ENCODE data around the gene ZW10. TPM values are rescaled to one million over a fixed set of nuclear protein-coding genes. Genes with fewer than 3 reads are reported as not detected.
A peak's percentile ranks its signal among the peaks of the same experiment; 100 is the strongest.

ZW10 gene
- total RNA-seq, 1 donor: 17.7 TPM

DNA sequence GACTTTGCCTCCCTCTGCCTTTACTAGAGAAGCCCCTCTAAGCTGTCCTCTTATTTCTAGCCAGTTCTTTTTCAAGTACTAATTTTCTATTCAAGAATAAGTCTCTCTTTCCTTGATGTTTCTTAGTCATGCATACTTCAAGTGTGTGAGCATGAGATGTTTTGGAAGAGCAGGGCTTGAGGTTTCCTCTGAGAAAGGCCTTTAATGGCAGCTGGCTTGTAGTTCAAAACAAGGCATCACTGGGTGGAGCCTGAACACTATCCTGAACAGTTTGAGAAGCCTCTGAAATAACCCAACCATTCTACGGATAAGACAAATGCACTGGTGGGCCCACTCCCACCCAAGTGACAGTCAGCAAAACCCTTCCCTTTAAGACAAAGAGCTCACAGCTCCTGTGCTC lies 43.7 kb upstream of the ZW10 start:
- no peak for DNase-seq (ENCODE audit: insufficient read length, low spot score, missing footprints)
- Histone ChIP-seq H3K27me3 (ENCODE audit: insufficient read depth, low read length) (no peaks in the 10 kb centered on the region), H3K4me1 (ENCODE audit: insufficient read depth, low read length) (no peaks in the 10 kb centered on the region), H4K20me1 (ENCODE audit: insufficient read depth, low read length) (no peaks in the 10 kb centered on the region), H3K9me3 (ENCODE audit: low read depth, low read length) (no peaks in the 10 kb centered on the region), H3K4me2 (ENCODE audit: insufficient read depth, low read length) (no peak overlapping the region), H3K27ac (ENCODE audit: low read depth, low read length) (no peak overlapping the region), H3K36me3 (ENCODE audit: insufficient read depth, low read length) (peaks cover 3% of the 10 kb centered on the region), H3K4me3 (ENCODE audit: insufficient read depth, low read length) (no peak overlapping the region), H3K79me2 (ENCODE audit: insufficient read depth, low read length) (no peaks in the 10 kb centered on the region), H2AFZ (ENCODE audit: low read length) (no peak overlapping the region)
- TF ChIP-seq CTCF (IDR thresholded peaks at IDR 0.05; ENCODE audit: extremely low read depth, low read depth, low read length): no peak

GRCh38 chr11:113814181-113814580 lies 40.7 kb upstream of the ZW10 start:
- peaks cover 3% of the 10 kb centered on the region for H3K36me3 ChIP-seq (ENCODE audit: insufficient read depth, low read length)
- H2AFZ ChIP-seq (ENCODE audit: low read length): no peak overlapping the region
- no peak overlapping the region for H3K4me3 ChIP-seq (ENCODE audit: insufficient read depth, low read length)
- H3K27me3 ChIP-seq (ENCODE audit: insufficient read depth, low read length): no peaks in the 10 kb centered on the region
- no peaks in the 10 kb centered on the region for H3K4me1 ChIP-seq (ENCODE audit: insufficient read depth, low read length)
- TF ChIP-seq CTCF (IDR thresholded peaks at IDR 0.05; ENCODE audit: extremely low read depth, low read depth, low read length): no peak
- DNase-seq (ENCODE audit: insufficient read length, low spot score, missing footprints): no peak
- no peaks in the 10 kb centered on the region for H3K9me3 ChIP-seq (ENCODE audit: low read depth, low read length)
- H3K79me2 ChIP-seq (ENCODE audit: insufficient read depth, low read length): no peaks in the 10 kb centered on the region
- H4K20me1 ChIP-seq (ENCODE audit: insufficient read depth, low read length): no peaks in the 10 kb centered on the region
- H3K4me2 ChIP-seq (ENCODE audit: insufficient read depth, low read length): no peak overlapping the region
- no peak overlapping the region for H3K27ac ChIP-seq (ENCODE audit: low read depth, low read length)

DNA sequence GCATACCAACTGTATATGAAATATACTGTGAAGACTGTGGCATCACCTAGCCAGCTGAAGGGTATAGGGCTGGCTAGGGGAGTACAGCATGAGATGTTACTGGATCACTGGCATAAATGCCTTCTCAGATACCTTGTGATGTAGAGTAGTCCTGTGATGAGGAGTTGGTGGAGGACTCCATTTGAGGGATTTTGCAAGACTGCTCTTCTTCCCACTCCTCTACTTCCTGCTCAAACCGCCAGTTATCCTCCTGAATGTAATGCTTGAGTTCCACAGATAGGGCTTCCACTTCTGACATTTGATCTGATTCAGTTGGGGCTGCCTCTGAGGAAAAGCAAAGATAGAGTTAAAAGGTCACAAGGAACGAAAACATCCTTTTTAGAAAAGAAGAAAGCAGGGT lies 35.4 kb upstream of the ZW10 start:
- Histone ChIP-seq H3K36me3 (ENCODE audit: insufficient read depth, low read length) (peaks cover 17% of the 10 kb centered on the region), H3K9me3 (ENCODE audit: low read depth, low read length) (no peaks in the 10 kb centered on the region)
- no peak for TF ChIP-seq CTCF (IDR thresholded peaks at IDR 0.05; ENCODE audit: extremely low read depth, low read depth, low read length)

DNA sequence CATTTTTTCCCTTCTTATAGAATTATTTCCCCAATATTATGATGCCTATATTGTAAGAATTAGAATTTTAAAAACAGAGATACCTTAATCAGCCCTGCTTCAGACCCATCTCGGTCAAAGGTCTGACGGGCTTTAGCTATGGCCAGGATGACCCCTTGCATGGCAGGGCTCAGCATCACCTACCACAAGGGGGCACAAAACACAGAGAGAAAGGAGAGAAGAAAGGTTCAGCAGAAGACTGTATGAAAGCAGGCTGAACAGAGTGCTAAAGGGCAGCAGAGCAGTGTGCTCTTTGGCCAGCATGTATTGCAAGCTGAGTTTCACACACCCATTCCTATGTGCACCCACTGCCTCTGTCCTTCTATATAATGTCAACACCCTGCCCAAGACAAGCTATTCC lies 32.9 kb upstream of the ZW10 start:
- no peaks in the 10 kb centered on the region for H4K20me1 ChIP-seq (ENCODE audit: insufficient read depth, low read length)
- peak; percentile 57 for TF ChIP-seq CTCF (IDR thresholded peaks at IDR 0.05; ENCODE audit: extremely low read depth, low read depth, low read length)
- no peaks in the 10 kb centered on the region for H3K4me1 ChIP-seq (ENCODE audit: insufficient read depth, low read length)
- H3K27ac ChIP-seq (ENCODE audit: low read depth, low read length): no peak overlapping the region
- no peaks in the 10 kb centered on the region for H3K27me3 ChIP-seq (ENCODE audit: insufficient read depth, low read length)
- H3K4me3 ChIP-seq (ENCODE audit: insufficient read depth, low read length): no peak overlapping the region
- no peak for DNase-seq (ENCODE audit: insufficient read length, low spot score, missing footprints)
- H3K9me3 ChIP-seq (ENCODE audit: low read depth, low read length): no peaks in the 10 kb centered on the region
- no peak overlapping the region for H3K4me2 ChIP-seq (ENCODE audit: insufficient read depth, low read length)
- H3K79me2 ChIP-seq (ENCODE audit: insufficient read depth, low read length): no peaks in the 10 kb centered on the region
- H2AFZ ChIP-seq (ENCODE audit: low read length): no peak overlapping the region
- peaks cover 14% of the 10 kb centered on the region for H3K36me3 ChIP-seq (ENCODE audit: insufficient read depth, low read length)

More for the DNA sequence above, 35.4 kb upstream of the ZW10 start:
- H2AFZ ChIP-seq (ENCODE audit: low read length): no peak overlapping the region
- DNase-seq (ENCODE audit: insufficient read length, low spot score, missing footprints): no peak
- H3K27me3 ChIP-seq (ENCODE audit: insufficient read depth, low read length): no peaks in the 10 kb centered on the region
- no peaks in the 10 kb centered on the region for H3K4me1 ChIP-seq (ENCODE audit: insufficient read depth, low read length)
- no peaks in the 10 kb centered on the region for H3K79me2 ChIP-seq (ENCODE audit: insufficient read depth, low read length)
- H3K4me3 ChIP-seq (ENCODE audit: insufficient read depth, low read length): no peak overlapping the region
- H4K20me1 ChIP-seq (ENCODE audit: insufficient read depth, low read length): no peaks in the 10 kb centered on the region
- H3K27ac ChIP-seq (ENCODE audit: low read depth, low read length): no peak overlapping the region
- H3K4me2 ChIP-seq (ENCODE audit: insufficient read depth, low read length): no peak overlapping the region
